HG02610 (cell line): ENCODE results near the gene ZNF639.
"Not testable (repeated sequence)": the region's sequence is repeated elsewhere in the genome, so short reads cannot be mapped to it uniquely, and the experiment has no call there.

Experiments used
- ATAC-seq: cut with Tn5 transposase; IDR thresholded peaks from one replicate; pipeline ENCODE4 v1.9.1; 2021; ENCODE audit warnings: mild to moderate bottlenecking, moderate library complexity; ENCODE audit not compliant: unreplicated experiment

Gene ZNF639

DNA sequence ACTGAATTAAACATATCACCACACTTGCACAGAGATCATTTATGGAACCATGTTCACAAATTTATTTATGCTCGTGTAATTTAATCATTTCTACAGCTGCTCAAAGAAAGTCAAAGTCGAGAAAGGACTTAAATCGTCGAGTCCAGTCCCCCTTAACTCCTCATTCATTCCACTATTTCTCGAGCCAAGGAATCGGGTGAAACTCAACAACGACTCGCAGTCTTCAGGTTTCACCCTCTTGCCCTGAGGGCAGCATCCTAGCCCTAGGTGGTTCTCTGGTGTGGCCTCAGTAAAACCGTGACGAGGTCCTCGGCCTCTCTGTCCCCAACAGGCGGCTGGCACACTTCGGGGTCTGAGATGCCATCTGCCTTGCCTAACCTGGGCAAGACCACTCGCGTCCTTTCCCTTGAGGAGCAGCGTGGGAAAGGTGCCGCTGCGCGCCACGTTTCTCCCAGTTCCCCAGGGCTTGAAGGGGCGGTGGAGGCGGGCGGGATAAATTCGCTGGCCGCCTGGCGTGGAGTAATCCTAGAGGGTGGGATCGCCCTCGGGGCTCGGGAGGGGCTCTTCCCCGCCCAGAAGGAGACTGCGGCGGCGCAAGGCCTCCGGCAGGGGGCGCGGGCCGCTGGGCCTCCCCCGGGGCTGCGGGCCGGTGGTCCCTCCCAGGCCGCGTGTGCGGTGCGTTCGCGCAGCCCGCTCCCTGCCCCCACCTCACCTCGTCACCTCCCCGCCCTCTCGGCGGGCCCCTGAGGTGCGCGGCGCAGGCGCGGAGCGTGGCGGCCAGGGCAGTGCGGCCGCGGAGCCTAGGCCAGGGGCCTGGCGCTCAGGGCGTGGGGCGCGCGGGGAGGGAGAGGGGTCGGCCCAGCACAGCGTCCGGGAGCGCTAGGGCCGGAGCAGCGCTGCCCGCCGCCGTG lies at the start of gene ZNF639:
TSS of gene ZNF639 (plus strand) at position 746 of the 911 bp plus-strand sequence. CDS start 5,263 bp downstream, outside the sequence.
- peak; percentile 77 for ATAC-seq

DNA sequence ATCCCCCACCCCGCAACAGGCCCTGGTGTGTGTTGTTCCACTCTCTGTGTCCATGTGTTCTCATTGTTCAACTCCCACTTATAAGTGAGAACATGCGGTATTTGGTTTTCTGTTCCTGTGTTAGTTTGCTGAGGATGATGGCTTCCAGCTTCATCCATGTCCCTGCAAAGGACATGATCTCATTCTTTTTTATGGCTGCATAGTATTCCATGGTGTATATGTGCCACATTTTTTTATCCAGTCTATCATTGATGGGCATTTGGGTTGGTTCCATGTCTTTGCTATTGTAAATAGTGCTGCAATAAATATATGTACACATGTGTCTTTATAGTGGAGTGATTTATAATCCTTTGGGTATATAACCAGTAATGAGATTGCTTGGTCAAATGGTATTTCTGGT lies 48.4 kb upstream of the ZNF639 start:
- ATAC-seq: not testable (repeated sequence)

- no peak for ATAC-seq
These were observed 46.8 kb upstream of the ZNF639 start for GRCh38 chr3:179276001-179276400.

DNA sequence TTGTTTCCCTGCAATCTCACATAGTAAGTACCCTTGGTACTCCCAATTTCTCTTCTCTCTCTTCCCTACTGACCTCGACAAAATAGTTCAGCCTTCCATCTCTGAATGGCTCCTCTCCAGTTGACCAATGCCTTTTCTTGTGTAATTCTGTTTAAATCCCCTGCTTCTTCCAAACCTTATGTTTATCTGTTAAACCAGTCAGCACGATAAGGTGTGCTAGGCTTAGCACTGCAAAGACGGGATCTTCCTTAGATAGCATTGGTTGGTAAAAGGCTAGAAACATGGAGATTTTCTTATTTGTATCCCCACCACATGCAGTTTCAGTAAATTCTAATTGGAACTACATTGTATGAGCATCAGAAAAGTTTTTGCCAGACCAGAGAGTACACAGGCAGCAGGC lies 46.1 kb upstream of the ZNF639 start:
- no peak for ATAC-seq

DNA sequence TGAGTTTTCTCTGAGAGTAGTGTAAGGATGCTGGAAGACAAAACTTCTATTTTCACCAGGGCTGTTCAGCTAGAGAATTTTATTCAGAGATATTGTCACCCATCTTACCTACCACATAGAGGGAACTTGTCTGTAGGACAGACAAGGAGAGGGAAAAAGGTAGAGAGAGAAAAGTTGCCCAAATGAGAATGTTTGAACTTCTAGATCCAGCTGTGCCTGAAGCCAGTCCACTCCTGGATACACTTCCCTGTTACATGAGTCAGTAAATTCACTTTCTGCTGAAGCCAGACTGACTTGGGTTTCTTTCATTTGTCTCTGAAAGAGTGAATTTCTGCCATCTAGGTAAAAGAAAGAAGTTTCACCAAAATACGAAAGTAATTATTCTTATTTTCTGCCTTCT lies 44.7 kb upstream of the ZNF639 start:
- ATAC-seq: no peak

DNA sequence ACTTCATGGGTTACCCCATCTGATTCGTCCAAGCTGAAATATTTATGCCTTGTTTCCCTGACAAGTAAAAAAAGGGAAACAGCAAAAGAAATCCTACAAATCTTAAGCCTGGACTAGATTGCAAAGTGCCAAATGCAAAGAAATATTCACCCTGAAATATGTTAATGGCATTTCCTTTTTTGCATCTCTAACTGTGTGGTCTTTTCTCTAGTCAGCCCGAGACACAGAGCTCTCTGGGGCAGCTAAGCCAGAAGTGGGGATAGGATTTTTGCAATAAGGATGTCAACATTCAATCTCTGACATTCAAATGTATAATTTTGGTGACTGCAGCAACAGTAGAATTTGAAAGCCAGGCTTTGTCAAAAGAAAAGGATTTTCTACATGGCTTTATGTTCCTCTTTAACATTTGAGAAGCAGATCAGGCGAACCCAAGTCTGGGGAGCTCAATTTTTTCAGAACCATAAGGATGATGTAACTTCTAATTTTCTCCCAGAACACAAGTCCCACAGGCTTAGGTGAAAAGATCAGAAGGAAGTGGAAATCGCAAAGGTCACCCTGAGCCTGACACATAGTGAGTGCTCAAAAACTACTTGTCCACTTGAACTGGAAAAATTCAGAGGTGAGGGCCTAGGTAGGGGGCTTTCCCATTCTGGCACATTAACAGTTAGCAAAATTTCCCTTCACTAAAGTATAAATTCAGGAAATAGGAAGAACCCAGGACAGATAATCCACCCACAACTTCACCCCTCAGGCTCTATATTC lies 43.7 kb upstream of the ZNF639 start:
- no peak for ATAC-seq

DNA sequence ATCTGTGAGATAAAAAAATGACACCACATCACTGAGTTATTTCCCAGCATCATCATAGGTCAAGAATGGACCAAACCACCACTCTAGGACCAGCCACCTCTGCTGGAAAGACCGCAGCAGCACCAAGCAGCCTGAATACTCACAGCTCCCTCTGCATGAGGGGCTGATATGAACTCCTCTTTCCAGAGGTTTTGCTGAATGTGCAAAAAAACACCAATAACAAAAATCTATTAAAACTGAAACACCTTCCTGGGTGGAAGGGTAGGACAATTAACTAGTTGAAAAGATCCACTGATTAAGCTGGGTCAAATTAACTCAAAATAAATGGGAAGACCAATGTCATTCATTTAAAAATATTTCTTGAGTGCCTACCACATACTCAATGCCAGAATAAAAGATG lies 43.0 kb upstream of the ZNF639 start:
- no peak for ATAC-seq

DNA sequence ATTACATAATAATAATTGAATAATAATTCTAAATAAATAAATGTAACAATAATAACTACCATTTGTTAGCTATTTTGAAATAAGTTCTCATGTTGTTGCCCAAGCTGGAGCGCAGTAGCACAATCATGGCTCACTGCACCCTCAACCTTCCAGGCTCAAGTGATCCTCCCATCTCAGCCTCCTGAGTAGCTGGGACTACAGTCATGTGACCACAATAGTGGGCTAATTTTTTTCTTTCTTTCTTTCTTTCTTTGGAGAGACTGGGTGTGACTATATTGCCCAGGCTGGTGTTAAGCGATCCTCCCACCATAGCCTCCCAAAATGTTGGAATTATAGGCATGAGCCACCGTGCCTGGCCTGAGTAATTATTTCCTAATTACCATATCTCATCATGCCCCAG lies 41.0 kb upstream of the ZNF639 start:
- ATAC-seq: no peak

DNA sequence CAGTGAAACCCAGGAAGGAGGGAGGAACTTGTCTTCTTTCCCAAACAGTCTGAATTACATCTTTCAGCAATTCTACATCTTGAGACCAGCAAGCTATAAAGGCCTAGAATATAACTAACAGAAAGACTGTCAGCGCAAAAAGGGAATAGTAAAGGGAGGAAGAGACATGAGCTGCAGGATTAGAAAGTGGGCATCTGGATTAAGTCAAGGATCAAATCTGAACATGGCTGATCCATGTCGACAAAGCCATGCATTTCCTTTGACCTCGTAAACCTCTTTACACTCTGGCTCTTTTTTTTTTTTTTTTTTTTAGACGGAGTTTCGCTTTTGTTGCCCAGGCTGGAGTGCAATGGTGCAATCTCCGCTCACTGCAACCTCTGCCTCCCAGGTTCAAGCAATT lies 36.5 kb upstream of the ZNF639 start:
- ATAC-seq: no peak

- ATAC-seq: no peak
These were observed 34.0 kb upstream of the ZNF639 start for GRCh38 chr3:179288845-179289244.

- no peak for ATAC-seq
These were observed 33.5 kb upstream of the ZNF639 start for GRCh38 chr3:179289295-179289694.

- ATAC-seq: no peak
These were observed 30.4 kb upstream of the ZNF639 start for GRCh38 chr3:179292450-179292849.

GRCh38 chr3:179297971-179298725 lies 24.7 kb upstream of the ZNF639 start:
- no peak for ATAC-seq

DNA sequence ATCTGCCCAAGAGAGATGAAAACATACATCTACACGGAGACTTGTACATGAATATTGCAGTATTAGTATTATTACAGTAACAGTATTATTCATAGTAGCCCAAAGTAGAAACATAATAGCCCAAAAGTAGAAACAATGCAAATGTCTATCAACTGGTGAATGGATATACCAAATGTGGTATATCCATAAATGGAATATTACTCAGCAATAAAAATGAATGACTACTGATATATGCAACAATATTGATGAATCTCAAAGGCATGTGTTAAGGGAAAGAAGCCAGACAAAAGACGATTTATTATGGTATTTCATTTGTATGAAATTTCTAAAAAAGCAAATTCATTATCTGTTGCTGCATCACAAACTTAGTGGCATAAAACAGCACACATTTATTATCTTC lies 23.5 kb upstream of the ZNF639 start:
- ATAC-seq: no peak

- ATAC-seq: peak; percentile 92
These were observed 22.7 kb upstream of the ZNF639 start for GRCh38 chr3:179299999-179300613.

DNA sequence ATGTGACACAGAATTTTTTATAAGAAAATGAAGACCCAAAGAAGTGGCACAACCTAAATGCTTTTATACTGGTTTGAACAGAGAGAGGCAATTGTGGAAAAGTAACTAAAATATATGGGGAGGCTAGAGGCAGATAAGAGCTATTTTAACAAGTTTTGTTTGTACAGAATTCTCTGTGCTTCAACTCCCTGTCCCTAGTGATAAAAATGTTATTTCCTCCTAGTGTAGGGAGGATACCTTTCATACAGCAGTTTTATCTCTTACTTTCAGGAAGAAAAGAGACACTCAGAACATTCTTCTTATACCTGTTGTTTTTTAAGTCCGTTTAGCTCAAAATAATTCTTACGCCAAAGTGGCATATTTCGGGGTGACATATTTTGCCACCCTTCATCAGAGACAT lies 21.2 kb upstream of the ZNF639 start:
- ATAC-seq: no peak

GRCh38 chr3:179302111-179302510 lies 20.7 kb upstream of the ZNF639 start:
- ATAC-seq: no peak

GRCh38 chr3:179304605-179305004 lies 18.2 kb upstream of the ZNF639 start:
- ATAC-seq: no peak

DNA sequence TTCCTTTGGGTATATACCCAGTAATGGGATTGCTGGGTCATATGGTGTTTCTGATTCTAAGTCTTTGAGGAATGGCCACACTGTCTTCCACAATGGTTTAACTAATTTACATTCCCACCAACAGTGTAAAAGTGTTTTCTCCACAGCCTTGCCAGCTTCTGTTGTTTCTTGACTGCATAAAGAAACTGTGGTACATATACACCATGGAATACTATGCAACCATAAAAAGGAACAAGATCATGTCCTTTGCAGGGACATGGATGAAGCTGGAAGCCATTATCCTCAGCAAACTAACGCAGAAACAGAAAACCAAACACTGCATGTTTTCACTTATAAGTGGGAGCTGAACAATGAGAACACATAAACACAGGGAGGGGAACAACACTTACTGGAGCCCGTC lies 15.5 kb upstream of the ZNF639 start:
- ATAC-seq: not testable (repeated sequence)

DNA sequence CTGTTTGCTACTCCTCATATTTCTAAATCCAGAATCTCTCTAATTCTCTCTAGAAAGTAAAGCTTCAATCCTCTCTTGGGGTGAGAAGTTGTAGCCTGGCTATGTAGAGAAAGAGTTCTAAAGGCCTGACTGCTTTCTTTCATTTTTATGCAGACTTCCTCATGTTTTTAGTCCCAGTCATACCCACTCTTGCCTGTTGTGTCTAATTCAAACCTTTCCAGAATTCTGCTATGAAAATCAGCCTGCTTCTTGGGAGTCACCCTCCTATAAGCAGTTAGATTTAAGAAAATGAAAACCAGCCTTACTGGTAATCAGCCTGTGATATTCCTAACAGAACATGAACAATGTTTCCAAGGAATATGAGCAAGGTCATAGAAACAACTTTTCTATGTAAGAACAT lies 14.8 kb upstream of the ZNF639 start:
- no peak for ATAC-seq
